Psoas muscle (tissue), 8 donors: Measurements from ENCODE around the gene METTL18. TPM values are rescaled to one million over a fixed set of nuclear protein-coding genes. Genes with fewer than 3 reads are reported as not detected.
"Not testable (repeated sequence)": the region's sequence is repeated elsewhere in the genome, so short reads cannot be mapped to it uniquely, and the experiment has no call there.

Experiments
- ATAC-seq, 4 donors: fragments of 200-7000 bp; cut with Tn5 transposase; one replicate each; pipeline ENCODE4 v1.9.1; 2020; ENCODE audit warnings: moderate library complexity in 3 of 4, mild to moderate bottlenecking in 2 of 4
- DNase-seq, 2 donors: peaks; one replicate each; pipeline ENCODE4 v3.0.0-alpha.2; 2020
- H3K27ac ChIP-seq: fragments of 200-600 bp; one replicate; pipeline ENCODE4 v1.8.0; 2022
- H3K27me3 ChIP-seq, 3 donors: fragments of 200-600 bp in 1 of 3; one replicate each; pipeline versions ENCODE4 v1.6.1 to v1.8.0; 2013 to 2022; ENCODE audit warnings: low read length in 2 of 3, mild to moderate bottlenecking in 2 of 3, moderate library complexity in 1 of 3; ENCODE audit not compliant: insufficient read depth in 3 of 3
- H3K36me3 ChIP-seq, 2 donors: fragments of 200-600 bp in 1 of 2; one replicate each; pipeline versions ENCODE4 v1.6.1 to v1.8.0; 2013 to 2022; ENCODE audit warnings: low read depth in 1 of 2, mild to moderate bottlenecking in 1 of 2, moderate library complexity in 1 of 2; ENCODE audit not compliant: insufficient read depth in 1 of 2
- H3K4me1 ChIP-seq: fragments of 200-600 bp; one replicate; pipeline ENCODE4 v1.8.0; 2022
- H3K4me3 ChIP-seq: fragments of 200-600 bp; one replicate; pipeline ENCODE4 v1.8.0; 2022; ENCODE audit warnings: mild to moderate bottlenecking
- H3K9me3 ChIP-seq: fragments of 200-600 bp; one replicate; pipeline ENCODE4 v1.8.0; 2022
- WGBS, 3 donors: extraction: QIAGEN DNeasy Blood & Tissue Kit; methylation state at CpG; one replicate each; pipeline versions ENCODE4 v1.1.6 to v1.1.7; 2013; 5-methylcytosine and 5-hydroxymethylcytosine counted together
- intact Hi-C, 2 donors: fragments of 100-400 bp; cut with DNase I; formaldehyde crosslinking; loops; one replicate each; pipeline versions ENCODE4 v1.11.0 to v1.14.2; 2022
- polyA plus RNA-seq, 3 donors: library from polyadenylated mRNA; stranded (reverse); fragments of 200-250 nt; gene quantifications; one replicate each; pipeline ENCODE4 v1.2.3, GENCODE V29; 2013
- total RNA-seq, 4 donors: library from RNA; stranded (reverse); fragmentation: NEBNext Ultra II Directional in 2 of 4; extraction: Animal tissue kit (Norgen Biotek cat#: 25700) in 2 of 4; gene quantifications; one replicate each; pipeline versions ENCODE4 v1.2.1 to v1.2.4, GENCODE V29; 2021 to 2023
- TF ChIP-seq, protein P1 (sequence below): fragments of 200-600 bp; IDR thresholded peaks from one replicate; pipeline ENCODE4 v1.8.0; 2022; ENCODE audit warnings: antibody characterized with exemption
- donor health status: healthy with polysubstance abuse.
- donor health status: DM: no; HTN: no; CAD: no; lungs with moderate emphysema.
- donor health status: Bipolar disorder and iron deficiency.
- donor health status: healthy.
- donor health status: DM: yes; HTN: yes; CAD: no.
- donor health status: DM: no; HTN: no; CAD: no.
- donor health status: DM: no; HTN: no; CAD: no.
- donor health status: DM: yes; HTN: yes; CAD: no.

METTL18 gene
- total and polyA plus RNA-seq, 7 donors, result 3.4 to 8.4 (median 4.8) TPM

DNA sequence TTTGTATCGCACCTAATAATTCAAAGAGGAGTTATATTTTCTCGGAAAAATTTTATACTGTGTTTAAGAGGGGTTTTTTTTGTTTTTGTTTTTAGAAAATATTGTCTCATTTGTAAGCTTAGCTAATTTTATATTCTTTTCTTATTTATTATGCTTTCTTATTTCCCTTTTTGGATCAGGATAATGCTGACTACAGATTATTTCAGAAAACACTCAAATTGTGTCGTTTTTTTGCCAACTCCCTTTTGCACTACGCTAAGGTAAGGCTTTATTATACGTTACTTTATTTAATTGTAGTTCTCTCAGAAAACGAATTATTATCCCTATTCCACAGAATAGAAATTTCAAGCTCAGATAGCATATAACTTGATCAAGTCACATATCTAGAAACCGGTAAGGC lies 26.8 kb upstream of the METTL18 start:
- peaks cover 0 to 36% of the 10 kb centered on the region in 2 donors for H3K36me3 ChIP-seq
- WGBS, 3 donors, result 96 to 97% (median 97%) methylated on average over 7 of the region's 7 CpGs
- H3K9me3 ChIP-seq, result no peaks in the 10 kb centered on the region
- ATAC-seq, result no peak
- no peaks in the 10 kb centered on the region for H3K4me1 ChIP-seq
- intact Hi-C loops, result loop anchor here in 1 of 2 donors (5.0 kb wide), 1 partner anchor 46 kb away; no protein-coding TSS in a partner anchor
- H3K27me3 ChIP-seq, result no peaks in the 10 kb centered on the region
- TF ChIP-seq, protein P1, sequence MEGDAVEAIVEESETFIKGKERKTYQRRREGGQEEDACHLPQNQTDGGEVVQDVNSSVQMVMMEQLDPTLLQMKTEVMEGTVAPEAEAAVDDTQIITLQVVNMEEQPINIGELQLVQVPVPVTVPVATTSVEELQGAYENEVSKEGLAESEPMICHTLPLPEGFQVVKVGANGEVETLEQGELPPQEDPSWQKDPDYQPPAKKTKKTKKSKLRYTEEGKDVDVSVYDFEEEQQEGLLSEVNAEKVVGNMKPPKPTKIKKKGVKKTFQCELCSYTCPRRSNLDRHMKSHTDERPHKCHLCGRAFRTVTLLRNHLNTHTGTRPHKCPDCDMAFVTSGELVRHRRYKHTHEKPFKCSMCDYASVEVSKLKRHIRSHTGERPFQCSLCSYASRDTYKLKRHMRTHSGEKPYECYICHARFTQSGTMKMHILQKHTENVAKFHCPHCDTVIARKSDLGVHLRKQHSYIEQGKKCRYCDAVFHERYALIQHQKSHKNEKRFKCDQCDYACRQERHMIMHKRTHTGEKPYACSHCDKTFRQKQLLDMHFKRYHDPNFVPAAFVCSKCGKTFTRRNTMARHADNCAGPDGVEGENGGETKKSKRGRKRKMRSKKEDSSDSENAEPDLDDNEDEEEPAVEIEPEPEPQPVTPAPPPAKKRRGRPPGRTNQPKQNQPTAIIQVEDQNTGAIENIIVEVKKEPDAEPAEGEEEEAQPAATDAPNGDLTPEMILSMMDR, result no peak
- no peak overlapping the region for H3K27ac ChIP-seq
- no peak overlapping the region for H3K4me3 ChIP-seq
- DNase-seq, result no peak

DNA sequence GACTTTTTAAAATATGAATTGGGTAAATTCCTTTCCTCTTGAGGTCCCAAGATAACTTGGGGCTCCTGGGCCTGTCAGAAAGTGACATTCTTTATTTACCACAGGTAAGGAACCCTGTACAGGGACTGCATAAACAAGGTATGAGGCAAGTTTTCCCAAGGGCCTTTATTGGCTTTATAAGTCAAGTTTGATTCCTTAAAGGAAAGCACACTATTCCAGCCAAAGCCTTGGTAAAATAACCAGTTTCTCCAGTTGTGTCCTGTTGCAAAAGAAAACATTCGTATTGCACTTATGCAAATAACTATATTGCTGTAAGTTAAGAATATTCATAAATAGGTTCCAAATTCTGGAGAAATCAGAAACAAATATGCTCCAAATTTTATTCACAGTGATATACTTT lies 21.9 kb upstream of the METTL18 start:
- H3K4me3 ChIP-seq, result no peak overlapping the region
- ATAC-seq (no peak), DNase-seq (no peak)
- TF ChIP-seq, protein P1, result no peak
- intact Hi-C loops, result no loop called here
- H3K27ac ChIP-seq, result no peak overlapping the region
- WGBS, 3 donors, result 98 to 100% (median 98%) methylated on average over 1 of the region's 1 CpG
- no peaks in the 10 kb centered on the region for H3K9me3 ChIP-seq
- no peaks in the 10 kb centered on the region for H3K27me3 ChIP-seq
- no peaks in the 10 kb centered on the region for H3K4me1 ChIP-seq
- H3K36me3 ChIP-seq, result peaks cover 0 to 8% of the 10 kb centered on the region in 2 donors

DNA sequence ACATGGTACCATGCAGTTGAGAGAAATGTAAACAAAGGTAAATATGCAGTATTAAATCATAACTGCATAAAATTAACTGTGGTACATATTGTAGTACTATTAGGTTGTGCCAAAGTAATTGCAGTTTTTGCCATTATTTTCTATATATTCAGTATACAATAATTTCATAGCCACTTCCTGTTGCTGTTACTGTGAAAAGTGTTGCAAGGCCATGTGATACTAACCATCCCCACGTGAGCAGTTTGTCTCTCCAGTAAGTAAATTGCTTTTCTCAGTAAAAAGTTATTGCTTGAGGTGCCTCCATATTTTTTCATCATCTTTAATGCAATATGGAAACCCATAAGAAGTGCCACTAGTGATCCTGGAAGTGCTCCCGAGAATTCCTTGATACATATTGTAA lies 19.6 kb upstream of the METTL18 start:
- Histone ChIP-seq H3K4me3 (no peak overlapping the region), H3K4me1 (no peaks in the 10 kb centered on the region), H3K9me3 (no peaks in the 10 kb centered on the region), H3K27ac (no peak overlapping the region), H3K27me3 (no peaks in the 10 kb centered on the region), H3K36me3 (peaks cover 0 to 8% of the 10 kb centered on the region in 2 donors)
- TF ChIP-seq, protein P1, result no peak
- ATAC-seq, result no peak
- DNase-seq, result no peak
- intact Hi-C loops, result loop anchor here in 1 of 2 donors (5.0 kb wide), 1 partner anchor 262 kb away; no protein-coding TSS in a partner anchor
- 49 to 96% (median 91%) methylated on average over 2 of the region's 2 CpGs for WGBS, 3 donors

DNA sequence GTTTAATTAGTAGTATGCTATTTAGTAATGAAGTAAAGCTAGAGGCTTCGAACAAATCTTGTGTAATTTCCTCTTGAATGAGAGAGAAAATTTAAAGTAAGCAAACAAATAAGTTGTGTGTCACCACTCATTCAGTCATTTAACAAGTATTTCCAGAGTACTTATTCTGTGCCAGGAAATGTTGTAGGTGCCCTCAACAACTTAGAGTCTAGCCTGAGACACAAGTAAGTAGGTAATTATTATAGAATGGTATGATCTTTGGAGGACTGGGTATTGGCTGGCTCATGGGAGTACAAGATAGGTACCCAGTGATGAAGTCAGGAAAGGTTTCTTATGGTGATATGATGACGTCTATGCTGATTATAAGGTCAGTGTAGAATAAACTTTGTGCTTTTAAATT lies 17.4 kb upstream of the METTL18 start:
- intact Hi-C loops, result loop anchor here in 1 of 2 donors (5.0 kb wide), 1 partner anchor 260 kb away; no protein-coding TSS in a partner anchor
- no peaks in the 10 kb centered on the region for H3K4me1 ChIP-seq
- no peak overlapping the region for H3K4me3 ChIP-seq
- ATAC-seq (no peak), DNase-seq (no peak)
- H3K27ac ChIP-seq, result no peak overlapping the region
- H3K9me3 ChIP-seq, result no peaks in the 10 kb centered on the region
- no peaks in the 10 kb centered on the region for H3K27me3 ChIP-seq
- WGBS, 3 donors, result 90 to 94% (median 94%) methylated on average over 2 of the region's 2 CpGs
- peaks cover 0 to 26% of the 10 kb centered on the region in 2 donors for H3K36me3 ChIP-seq
- TF ChIP-seq, protein P1, result no peak

DNA sequence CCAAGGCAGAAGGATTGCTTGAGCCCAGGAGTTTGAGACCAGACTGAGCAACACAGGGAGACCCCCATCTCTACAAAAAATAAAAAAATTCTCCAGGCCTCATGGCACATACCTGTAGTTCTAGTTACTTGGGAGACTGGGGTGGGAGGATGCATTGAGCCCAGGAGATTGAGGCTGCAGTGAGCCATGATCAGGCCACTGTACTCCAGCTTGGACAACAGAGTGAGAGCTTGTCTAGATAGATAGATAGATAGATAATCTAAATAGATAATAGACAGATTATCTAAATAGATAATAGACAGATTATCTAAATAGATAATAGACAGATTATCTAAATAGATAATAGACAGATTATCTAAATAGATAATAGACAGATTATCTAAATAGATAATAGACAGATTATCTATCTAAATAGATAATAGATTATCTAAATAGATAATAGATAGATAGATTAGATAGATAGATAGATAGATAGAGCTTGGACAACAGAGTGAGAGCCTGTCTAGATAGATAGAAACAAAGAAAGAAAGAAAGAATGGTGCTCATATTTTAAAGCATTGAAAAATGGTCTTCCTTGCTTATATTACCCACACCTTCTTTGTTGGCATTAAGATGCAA lies 16.8 kb upstream of the METTL18 start:
- DNase-seq, H3K27me3 ChIP-seq, H3K4me1 ChIP-seq, ATAC-seq, H3K4me3 ChIP-seq, H3K9me3 ChIP-seq, H3K27ac ChIP-seq: not testable (repeated sequence)
- intact Hi-C loops, result loop anchor here in 1 of 2 donors (5.0 kb wide), 1 partner anchor 259 kb away; no protein-coding TSS in a partner anchor
- peaks cover 0 to 32% of the 10 kb centered on the region in 2 donors for H3K36me3 ChIP-seq
